SK-N-SH treated with all-trans-retinoic acid at 6 μM for 48 hours (cell line): ENCODE measurements around the gene RET.

Experiments used
- ARNTL ChIP-seq: fragments of 450-650 bp; formaldehyde crosslinking; IDR thresholded peaks from 2 replicates; pipeline ENCODE4 v1.5.0; 2020; ENCODE audit warnings: low read depth, mild to moderate bottlenecking, moderate library complexity, borderline replicate concordance
- CREB5 ChIP-seq: fragments of 250-450 bp; sonication (Bioruptor Pico); IDR thresholded peaks from 2 replicates; pipeline ENCODE4 v1.5.1; 2020; ENCODE audit warnings: low read depth, mild to moderate bottlenecking, moderate library complexity
- CSDC2 ChIP-seq: fragments of 250-450 bp; sonication (Bioruptor Pico); IDR thresholded peaks from 2 replicates; pipeline ENCODE4 v1.5.0; 2020; ENCODE audit warnings: mild to moderate bottlenecking, moderate library complexity
- ESRRG ChIP-seq: fragments of 250-450 bp; sonication (Bioruptor Pico); IDR thresholded peaks from 2 replicates; pipeline ENCODE4 v1.6.1; 2021; ENCODE audit warnings: mild to moderate bottlenecking
- GLIS3 ChIP-seq: fragments of 250-450 bp; sonication (Bioruptor Pico); IDR thresholded peaks from 2 replicates; pipeline ENCODE4 v1.5.0; 2020; ENCODE audit warnings: mild to moderate bottlenecking, moderate library complexity
- ISL1 ChIP-seq: fragments of 250-450 bp; sonication (Bioruptor Pico); IDR thresholded peaks from 2 replicates; pipeline ENCODE4 v2.1.2; 2022; ENCODE audit warnings: mild to moderate bottlenecking, moderate library complexity
- PATZ1 ChIP-seq: fragments of 250-450 bp; sonication (Bioruptor Pico); IDR thresholded peaks from 2 replicates; pipeline ENCODE4 v1.8.0; 2020; ENCODE audit warnings: mild to moderate bottlenecking, moderate library complexity, borderline replicate concordance
- POU6F1 ChIP-seq: fragments of 250-450 bp; sonication (Bioruptor Pico); IDR thresholded peaks from 2 replicates; pipeline ENCODE4 v1.8.0; 2021; ENCODE audit warnings: low read depth, mild to moderate bottlenecking, moderate library complexity, borderline replicate concordance
- RARB ChIP-seq: fragments of 250-450 bp; sonication (Bioruptor Pico); IDR thresholded peaks from 2 replicates; pipeline ENCODE4 v1.8.0; 2021; ENCODE audit warnings: mild to moderate bottlenecking, moderate library complexity
- SNAI2 ChIP-seq: fragments of 250-450 bp; sonication (Bioruptor Pico); IDR thresholded peaks from 2 replicates; pipeline ENCODE4 v1.5.0; 2020; ENCODE audit warnings: mild to moderate bottlenecking, moderate library complexity
- TOX ChIP-seq: fragments of 250-450 bp; sonication (Bioruptor Pico); IDR thresholded peaks from 2 replicates; pipeline ENCODE4 v1.8.0; 2021; ENCODE audit warnings: mild to moderate bottlenecking, moderate library complexity, borderline replicate concordance
- TSHZ2 ChIP-seq: fragments of 250-450 bp; sonication (Bioruptor Pico); IDR thresholded peaks from 2 replicates; pipeline ENCODE4 v1.5.0; 2020; ENCODE audit warnings: mild to moderate bottlenecking, moderate library complexity
- ZFP3 ChIP-seq: fragments of 250-450 bp; sonication (Bioruptor Pico); IDR thresholded peaks from 2 replicates; pipeline ENCODE4 v1.5.0; 2020; ENCODE audit warnings: mild to moderate bottlenecking, moderate library complexity

- TF ChIP-seq RARB (CRISPR knock-in tag) (no peak), ISL1 (CRISPR knock-in tag) (no peak), ESRRG (CRISPR knock-in tag) (no peak), TOX (CRISPR knock-in tag) (no peak), CSDC2 (CRISPR knock-in tag) (no peak), ZFP3 (peak; percentile 82; the same call in 1 of the 2 replicates), GLIS3 (CRISPR knock-in tag) (no peak), SNAI2 (no peak), ARNTL (CRISPR knock-in tag) (no peak), TSHZ2 (CRISPR knock-in tag) (no peak), POU6F1 (no peak), CREB5 (CRISPR knock-in tag) (no peak), PATZ1 (CRISPR knock-in tag) (no peak)
Measured at GRCh38 chr10:43076311-43076875, 476 bp upstream of the RET start.
